Trophoblast cell (in vitro differentiated cells and primary cell): ENCODE results near the gene SP6.

Experiments used
- DNase-seq, 2 donors: peaks; one replicate each; pipeline ENCODE4 v3.0.0-alpha.2; 2016
- H2AFZ ChIP-seq: 2 replicates; pipeline ENCODE4 v1.6.1; 2013; ENCODE audit warnings: low read length, moderate library complexity, mild to moderate bottlenecking; ENCODE audit not compliant: insufficient read depth, poor library complexity
- H2AK5ac ChIP-seq: 2 replicates; pipeline ENCODE4 v1.6.1; 2013; ENCODE audit warnings: mild to moderate bottlenecking, low read length
- H2BK120ac ChIP-seq: 2 replicates; pipeline ENCODE4 v1.6.1; 2013; ENCODE audit warnings: low read length, mild to moderate bottlenecking, moderate library complexity; ENCODE audit not compliant: insufficient read depth, poor library complexity
- H2BK12ac ChIP-seq: 2 replicates; pipeline ENCODE4 v1.6.1; 2013; ENCODE audit warnings: mild to moderate bottlenecking, low read length, moderate library complexity
- H2BK5ac ChIP-seq: 2 replicates; pipeline ENCODE4 v1.6.1; 2013; ENCODE audit warnings: low read length, low read depth, moderate library complexity, mild to moderate bottlenecking; ENCODE audit not compliant: poor library complexity
- H3K14ac ChIP-seq: 2 replicates; pipeline ENCODE4 v1.6.1; 2013; ENCODE audit warnings: mild to moderate bottlenecking, low read length
- H3K18ac ChIP-seq: 2 replicates; pipeline ENCODE4 v1.6.1; 2013; ENCODE audit warnings: mild to moderate bottlenecking, low read length
- H3K23ac ChIP-seq: 2 replicates; pipeline ENCODE4 v1.6.1; 2013; ENCODE audit warnings: low read length
- H3K27ac ChIP-seq: 2 replicates; pipeline ENCODE4 v1.5.1; 2013; ENCODE audit warnings: low read depth, mild to moderate bottlenecking, inconsistent platforms, low read length, moderate library complexity
- H3K27me3 ChIP-seq: 2 replicates; pipeline ENCODE4 v1.6.1; 2013; ENCODE audit warnings: inconsistent platforms, mild to moderate bottlenecking, low read length, moderate library complexity; ENCODE audit not compliant: insufficient read depth
- H3K36me3 ChIP-seq, 2 experiments: 1 replicate in 1 of 2; 2 replicates in 1 of 2; pipeline ENCODE4 v1.6.1; 2013; ENCODE audit warnings: low read length in 2 of 2, mild to moderate bottlenecking in 2 of 2, moderate library complexity in 1 of 2; ENCODE audit not compliant: insufficient read depth in 2 of 2, control insufficient read depth in 1 of 2
- H3K4ac ChIP-seq: 2 replicates; pipeline ENCODE4 v1.6.1; 2013; ENCODE audit warnings: low read depth, mild to moderate bottlenecking, low read length, moderate library complexity
- H3K4me1 ChIP-seq, 2 experiments: 1 replicate in 1 of 2; 2 replicates in 1 of 2; pipeline ENCODE4 v1.6.1; 2013; ENCODE audit warnings: low read length in 2 of 2, mild to moderate bottlenecking in 2 of 2, moderate library complexity in 1 of 2; ENCODE audit not compliant: insufficient read depth in 2 of 2, control insufficient read depth in 1 of 2
- H3K4me2 ChIP-seq: 2 replicates; pipeline ENCODE4 v1.6.1; 2013; ENCODE audit warnings: inconsistent platforms, mild to moderate bottlenecking, low read length, moderate library complexity
- H3K4me3 ChIP-seq: 2 replicates; pipeline ENCODE4 v1.5.1; 2013; ENCODE audit warnings: mild to moderate bottlenecking, low read depth, low read length, inconsistent platforms
- H3K79me1 ChIP-seq: one replicate; pipeline ENCODE4 v1.6.1; 2013; ENCODE audit warnings: low read length
- H3K79me2 ChIP-seq: 2 replicates; pipeline ENCODE4 v1.6.1; 2013; ENCODE audit warnings: low read length, mild to moderate bottlenecking; ENCODE audit not compliant: control insufficient read depth, insufficient read depth, poor library complexity
- H3K9ac ChIP-seq: 2 replicates; pipeline ENCODE4 v1.6.1; 2013; ENCODE audit warnings: mild to moderate bottlenecking, low read length
- H3K9me3 ChIP-seq: 2 replicates; pipeline ENCODE4 v1.6.1; 2013; ENCODE audit warnings: low read depth, mild to moderate bottlenecking, control low read depth, inconsistent platforms, low read length; ENCODE audit not compliant: insufficient read depth
- H4K12ac ChIP-seq: 2 replicates; pipeline ENCODE4 v1.6.1; 2013; ENCODE audit warnings: low read depth, mild to moderate bottlenecking, low read length, moderate library complexity
- H4K8ac ChIP-seq: 2 replicates; pipeline ENCODE4 v1.6.1; 2013; ENCODE audit warnings: low read depth, mild to moderate bottlenecking, low read length, moderate library complexity
- H4K91ac ChIP-seq: one replicate; pipeline ENCODE4 v1.6.1; 2013; ENCODE audit warnings: low read depth, mild to moderate bottlenecking, low read length, moderate library complexity
- WGBS: extraction: QIAGEN DNeasy Blood & Tissue Kit; methylation state at CpG from one replicate; pipeline ENCODE4 v1.1.7; 2013; ENCODE audit warnings: missing lambda C conversion rate; ENCODE audit not compliant: insufficient read length, insufficient coverage; ENCODE audit errors: extremely low coverage; 5-methylcytosine and 5-hydroxymethylcytosine counted together

Gene SP6

GRCh38 chr17:47884905-47885730 lies 34.2 kb upstream of the SP6 start:
- peaks cover 24% of the 10 kb centered on the region for H3K79me1 ChIP-seq
- no peak for DNase-seq
- no CpG with 5 or more reads among the region's 11 CpGs for WGBS

GRCh38 chr17:47884427-47884740 lies 33.4 kb upstream of the SP6 start:
- Histone ChIP-seq H2BK120ac (peak overlapping the region; percentile 95), H3K4me3 (no peak overlapping the region), H3K9ac (no peak overlapping the region), H2BK12ac (peak overlapping the region; percentile 74), H3K79me1 (peaks cover 24% of the 10 kb centered on the region), H3K4me2 (peak overlapping the region; percentile 46), H3K79me2 (peaks cover 7% of the 10 kb centered on the region), H2BK5ac (peak overlapping the region; percentile 52), H3K36me3 (no peaks in the 10 kb centered on the region), H3K9me3 (peaks cover 3% of the 10 kb centered on the region), H4K8ac (peak overlapping the region; percentile 22), H2AK5ac (no peak overlapping the region), H3K4me1 (peaks cover 26 to 27% of the 10 kb centered on the region in 2 experiments), H3K18ac (no peak overlapping the region), H3K14ac (no peak overlapping the region), H4K12ac (no peak overlapping the region), H3K23ac (no peak overlapping the region), H3K27ac (peak overlapping the region; percentile 69), H2AFZ (no peak overlapping the region), H4K91ac (peak overlapping the region; percentile 86), H3K4ac (no peak overlapping the region), H3K27me3 (no peaks in the 10 kb centered on the region)
- WGBS: no CpG with 5 or more reads among the region's 5 CpGs
- no peak for DNase-seq

More at GRCh38 chr17:47884905-47885730, 34.2 kb upstream of the SP6 start:
- Histone ChIP-seq H4K91ac (peak overlapping the region; percentile 86), H3K27me3 (no peaks in the 10 kb centered on the region), H2BK5ac (peak overlapping the region; percentile 67), H3K9me3 (peaks cover 2% of the 10 kb centered on the region), H3K4me2 (no peak overlapping the region), H3K23ac (no peak overlapping the region), H3K4ac (peak overlapping the region; percentile 30), H3K4me3 (no peak overlapping the region), H3K18ac (peak overlapping the region; percentile 82), H2AFZ (peak overlapping the region; percentile 23), H3K4me1 (peaks cover 26 to 27% of the 10 kb centered on the region in 2 experiments), H3K27ac (peak overlapping the region; percentile 69), H3K9ac (no peak overlapping the region), H3K79me2 (peaks cover 7% of the 10 kb centered on the region), H2AK5ac (peak overlapping the region; percentile 89), H3K14ac (peak overlapping the region; percentile 79), H3K36me3 (no peaks in the 10 kb centered on the region), H4K12ac (no peak overlapping the region), H2BK120ac (peak overlapping the region; percentile 95), H2BK12ac (peak overlapping the region; percentile 61), H4K8ac (peak overlapping the region; percentile 72)

- peak overlapping the region; percentile 87 for H4K91ac ChIP-seq
- peak overlapping the region; percentile 34 for H2BK5ac ChIP-seq
- H3K79me1 ChIP-seq: peaks cover 24% of the 10 kb centered on the region
- H3K18ac ChIP-seq: peak overlapping the region; percentile 16
- no peak overlapping the region for H3K4me2 ChIP-seq
- peaks cover 3% of the 10 kb centered on the region for H3K9me3 ChIP-seq
- peak overlapping the region; percentile 51 for H2BK12ac ChIP-seq
- no peak overlapping the region for H4K12ac ChIP-seq
- H3K36me3 ChIP-seq: no peaks in the 10 kb centered on the region
- H2AK5ac ChIP-seq: no peak overlapping the region
- peak overlapping the region; percentile 45 for H4K8ac ChIP-seq
- peak overlapping the region; percentile 47 for H3K14ac ChIP-seq
- no peak overlapping the region for H2AFZ ChIP-seq
- H3K27me3 ChIP-seq: no peaks in the 10 kb centered on the region
- H3K9ac ChIP-seq: no peak overlapping the region
- peak overlapping the region; percentile 73 for H2BK120ac ChIP-seq
- peak overlapping the region; percentile 35 for H3K4ac ChIP-seq
- WGBS: no CpG with 5 or more reads among the region's 9 CpGs
- H3K79me2 ChIP-seq: peaks cover 7% of the 10 kb centered on the region
- H3K4me3 ChIP-seq: no peak overlapping the region
- peak in 1 of 2 donors; percentile 35 for DNase-seq
- no peak overlapping the region for H3K23ac ChIP-seq
- H3K4me1 ChIP-seq: peaks cover 26 to 27% of the 10 kb centered on the region in 2 experiments
- H3K27ac ChIP-seq: peak overlapping the region; percentile 73
These were observed 32.8 kb upstream of the SP6 start for GRCh38 chr17:47883589-47884426.

- H2BK5ac ChIP-seq: no peak overlapping the region
- peak overlapping the region; percentile 73 for H2BK120ac ChIP-seq
- H2AFZ ChIP-seq: no peak overlapping the region
- peaks cover 28% of the 10 kb centered on the region for H3K79me1 ChIP-seq
- no peak overlapping the region for H3K23ac ChIP-seq
- peaks cover 7% of the 10 kb centered on the region for H3K79me2 ChIP-seq
- H3K14ac ChIP-seq: peak overlapping the region; percentile 47
- no peak overlapping the region for H3K9ac ChIP-seq
- no peak overlapping the region for H3K4me3 ChIP-seq
- DNase-seq: no peak
- H2BK12ac ChIP-seq: peak overlapping the region; percentile 51
- H3K27me3 ChIP-seq: no peaks in the 10 kb centered on the region
- no CpG with 5 or more reads among the region's 9 CpGs for WGBS
- H3K4me1 ChIP-seq: peaks cover 29 to 30% of the 10 kb centered on the region in 2 experiments
- H3K27ac ChIP-seq: no peak overlapping the region
- H3K4ac ChIP-seq: no peak overlapping the region
- H4K91ac ChIP-seq: peak overlapping the region; percentile 87
- H3K9me3 ChIP-seq: peaks cover 3% of the 10 kb centered on the region
- H3K36me3 ChIP-seq: no peaks in the 10 kb centered on the region
- no peak overlapping the region for H4K12ac ChIP-seq
- peak overlapping the region; percentile 12 for H3K18ac ChIP-seq
- H2AK5ac ChIP-seq: peak overlapping the region; percentile 59
- H3K4me2 ChIP-seq: no peak overlapping the region
- no peak overlapping the region for H4K8ac ChIP-seq
These were observed 32.0 kb upstream of the SP6 start for GRCh38 chr17:47882695-47883588.
